DMS 273 treated with DMSO at 0.1 percent for 48 hours (cell line): Measurements from ENCODE around the gene REPS1.
"Not testable (repeated sequence)": the region's sequence is repeated elsewhere in the genome, so short reads cannot be mapped to it uniquely, and the experiment has no call there.

Experiments
- DNase-seq: peaks from one replicate; lab custom pipeline; 2025; lab: John Stamatoyannopoulos, UW

REPS1 gene

GRCh38 chr6:138999949-139000725 lies 12.1 kb upstream of the REPS1 start:
- DNase-seq = no peak

GRCh38 chr6:138997136-138997535 lies 9.1 kb upstream of the REPS1 start:
- no peak for DNase-seq

- DNase-seq = no peak
Measured at GRCh38 chr6:138996524-138996923, 8.5 kb upstream of the REPS1 start.

GRCh38 chr6:138993410-138993809 lies 5.4 kb upstream of the REPS1 start:
- DNase-seq = not testable (repeated sequence)

GRCh38 chr6:138992965-138993364 lies 4.9 kb upstream of the REPS1 start:
- DNase-seq = not testable (repeated sequence)

- no peak for DNase-seq
Measured at GRCh38 chr6:138991206-138991605, 3.2 kb upstream of the REPS1 start.

- DNase-seq = no peak
Measured at GRCh38 chr6:138989098-138989983, 1.3 kb upstream of the REPS1 start.

GRCh38 chr6:138988469-138988834 lies 399 bp upstream of the REPS1 start:
- no peak for DNase-seq

- no peak for DNase-seq
Measured at GRCh38 chr6:138987080-138987642, 892 bp downstream of the REPS1 start.

GRCh38 chr6:138986578-138986977 lies 1.5 kb downstream of the REPS1 start:
- DNase-seq = no peak

- DNase-seq = no peak
Measured at GRCh38 chr6:138981416-138981815, 6.6 kb downstream of the REPS1 start.

GRCh38 chr6:138979813-138980668 lies 8.0 kb downstream of the REPS1 start:
- DNase-seq = no peak

GRCh38 chr6:138979365-138979764 lies 8.7 kb downstream of the REPS1 start:
- no peak for DNase-seq

- no peak for DNase-seq
Measured at GRCh38 chr6:138978229-138978628, 9.8 kb downstream of the REPS1 start.

GRCh38 chr6:138977646-138978167 lies 10.3 kb downstream of the REPS1 start:
- no peak for DNase-seq

GRCh38 chr6:138977242-138977641 lies 10.8 kb downstream of the REPS1 start:
- DNase-seq = no peak

GRCh38 chr6:138975815-138976214 lies 12.2 kb downstream of the REPS1 start:
- no peak for DNase-seq

GRCh38 chr6:138973466-138974153 lies 14.4 kb downstream of the REPS1 start:
- no peak for DNase-seq

GRCh38 chr6:138972226-138972665 lies 15.8 kb downstream of the REPS1 start:
- DNase-seq = no peak

GRCh38 chr6:138971601-138972000 lies 16.5 kb downstream of the REPS1 start:
- DNase-seq = no peak

- DNase-seq = no peak
Measured at GRCh38 chr6:138970856-138971425, 17.1 kb downstream of the REPS1 start.
